ENCODE data around the gene ECE1. TPM values are rescaled to one million over a fixed set of nuclear protein-coding genes. Genes with fewer than 3 reads are reported as not detected.
A peak's percentile ranks its signal among the peaks of the same experiment; 100 is the strongest.

ECE1 gene
- total and polyA plus RNA-seq, 12 donors: 86.1 to 588 (median 222) TPM

DNA sequence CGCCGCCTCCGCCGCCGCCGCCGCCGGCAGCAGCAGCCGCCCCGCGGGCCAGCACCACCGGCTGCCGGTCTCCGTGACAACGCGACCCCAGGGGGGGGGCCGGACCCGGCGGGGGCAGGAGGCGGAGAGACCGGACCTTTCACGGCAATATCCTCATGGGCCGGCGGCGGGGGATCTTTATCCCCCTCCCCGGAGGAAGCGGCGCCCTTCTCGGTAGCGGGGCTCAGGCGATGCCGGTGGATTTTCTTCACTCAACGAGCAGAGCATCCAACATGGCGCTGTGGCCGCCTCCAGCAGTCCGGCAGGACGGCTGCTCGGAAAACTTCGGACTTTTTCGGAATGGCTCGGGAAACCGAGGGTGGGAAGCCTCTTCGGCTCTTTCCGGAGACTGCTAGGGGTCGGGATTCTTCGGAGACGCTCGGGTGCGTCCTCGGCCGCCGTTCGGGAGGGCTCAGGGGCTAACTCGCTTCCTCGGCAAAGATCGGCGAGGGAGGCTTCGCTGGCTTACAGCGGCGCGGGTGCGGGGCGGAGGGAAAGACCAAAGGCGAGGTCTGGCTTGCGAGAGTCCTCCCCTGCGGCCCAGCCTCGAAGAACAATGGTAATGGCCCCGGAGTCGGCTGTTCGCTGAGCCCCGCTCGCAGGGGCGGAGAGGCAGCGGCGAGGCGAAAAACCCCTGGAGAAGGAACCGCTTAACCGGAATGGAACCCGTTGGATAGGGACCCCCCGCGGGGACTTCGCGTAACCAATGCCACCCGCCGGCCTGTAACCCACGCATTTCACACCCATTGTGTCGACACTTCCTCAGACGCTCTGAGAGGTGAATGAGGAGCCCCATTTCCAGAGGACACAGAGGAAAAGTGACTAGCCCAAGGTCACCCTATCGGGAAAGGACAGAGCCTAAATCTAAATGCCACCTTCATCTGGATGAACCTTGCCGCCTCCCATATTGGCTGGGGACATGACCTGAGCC, 113.4 kb downstream of the ECE1 start, which contains the start of gene EIF4G3:
Gene EIF4G3, minus strand, starts transcription at position 312 of the 970 bp plus-strand sequence. CDS start 174,155 bp downstream, outside the sequence.
- Histone ChIP-seq H3K4me1 (replicated peaks in 1 of 2) (peaks cover 0 to 31% of the 10 kb centered on the region in 2 donors), H3K27ac (peak within 1 kb of the TSS; percentile 74 to 96 (median 91)), H3K27me3 (no peaks in the 10 kb centered on the region), H3K36me3 (replicated peaks in 1 of 2) (no peaks in the 10 kb centered on the region), H3K4me3 (peak within 1 kb of the TSS; percentile 60 to 93 (median 86)), H3K9me3 (replicated peaks in 1 of 3) (no peaks in the 10 kb centered on the region)
- WGBS, 4 donors: 1 to 3% (median 2%) methylated on average over 30 to 89 of the region's 90 CpGs
- intact Hi-C loops (cut with DNase I): no loop called here
- TF ChIP-seq, protein P1, sequence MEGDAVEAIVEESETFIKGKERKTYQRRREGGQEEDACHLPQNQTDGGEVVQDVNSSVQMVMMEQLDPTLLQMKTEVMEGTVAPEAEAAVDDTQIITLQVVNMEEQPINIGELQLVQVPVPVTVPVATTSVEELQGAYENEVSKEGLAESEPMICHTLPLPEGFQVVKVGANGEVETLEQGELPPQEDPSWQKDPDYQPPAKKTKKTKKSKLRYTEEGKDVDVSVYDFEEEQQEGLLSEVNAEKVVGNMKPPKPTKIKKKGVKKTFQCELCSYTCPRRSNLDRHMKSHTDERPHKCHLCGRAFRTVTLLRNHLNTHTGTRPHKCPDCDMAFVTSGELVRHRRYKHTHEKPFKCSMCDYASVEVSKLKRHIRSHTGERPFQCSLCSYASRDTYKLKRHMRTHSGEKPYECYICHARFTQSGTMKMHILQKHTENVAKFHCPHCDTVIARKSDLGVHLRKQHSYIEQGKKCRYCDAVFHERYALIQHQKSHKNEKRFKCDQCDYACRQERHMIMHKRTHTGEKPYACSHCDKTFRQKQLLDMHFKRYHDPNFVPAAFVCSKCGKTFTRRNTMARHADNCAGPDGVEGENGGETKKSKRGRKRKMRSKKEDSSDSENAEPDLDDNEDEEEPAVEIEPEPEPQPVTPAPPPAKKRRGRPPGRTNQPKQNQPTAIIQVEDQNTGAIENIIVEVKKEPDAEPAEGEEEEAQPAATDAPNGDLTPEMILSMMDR (IDR thresholded peaks at IDR 0.05): no peak
- TF ChIP-seq POLR2A (IDR thresholded peaks at IDR 0.05): peak; percentile 43 to 53
- DNase-seq: peak; percentile 98 to 100 (median 99)

DNA sequence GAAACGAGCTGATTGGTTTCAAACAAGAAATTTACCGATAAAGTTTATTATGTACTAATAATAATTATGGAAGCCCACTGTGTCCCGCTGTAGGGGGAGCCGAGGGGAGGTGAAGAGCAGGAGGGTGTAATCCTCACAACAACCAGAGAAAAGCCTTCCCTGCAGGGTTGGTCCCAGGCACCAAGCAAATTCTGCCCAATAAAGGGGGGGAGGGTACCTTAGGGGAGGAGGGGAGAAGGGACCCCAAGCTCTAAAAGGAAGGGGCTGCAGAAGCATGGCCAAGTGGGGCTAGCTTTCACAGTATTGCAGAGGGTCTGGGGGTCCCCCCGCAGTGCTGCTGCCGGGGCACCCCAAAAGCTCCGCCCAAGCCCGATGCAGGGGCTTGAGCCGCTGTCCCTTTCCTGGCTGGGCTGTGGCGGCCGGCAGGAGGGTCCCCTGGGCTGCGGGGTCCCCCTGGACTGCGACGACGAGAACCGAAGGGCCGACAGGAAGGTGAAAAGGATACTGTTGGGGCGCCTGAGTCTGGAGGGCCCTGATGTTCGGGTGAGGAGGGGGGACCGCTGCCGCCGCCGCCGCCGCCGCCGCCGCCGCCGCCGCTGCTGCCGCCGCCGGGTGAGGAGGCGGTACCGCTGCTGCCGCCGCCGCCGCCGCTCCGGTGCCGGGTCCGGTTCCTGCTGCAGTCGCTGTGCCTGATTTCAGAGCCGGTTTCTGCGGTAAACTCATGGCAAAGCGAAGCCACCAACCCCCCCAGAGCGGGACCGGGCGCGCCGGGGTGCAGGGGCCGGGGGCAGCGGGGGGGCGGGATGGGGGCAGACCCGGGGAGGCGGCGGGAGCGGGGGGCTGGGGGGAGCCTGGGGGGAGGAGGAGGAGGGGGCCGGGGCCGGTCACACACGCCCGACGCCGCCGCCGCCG, 114.3 kb downstream of the ECE1 start:
- peaks cover 1 to 40% of the 10 kb centered on the region in 2 donors for H3K4me1 ChIP-seq (replicated peaks in 1 of 2)
- peak overlapping the region; percentile 54 to 93 (median 71) for H3K4me3 ChIP-seq
- peak; percentile 37 to 64 (median 49) for DNase-seq
- no peaks in the 10 kb centered on the region for H3K36me3 ChIP-seq (replicated peaks in 1 of 2)
- WGBS, 4 donors: 0 to 1% (median 1%) methylated on average over 9 to 62 of the region's 69 CpGs
- H3K27ac ChIP-seq: peak overlapping the region; percentile 74 to 96 (median 91)
- intact Hi-C loops (cut with DNase I): no loop called here
- H3K9me3 ChIP-seq (replicated peaks in 1 of 3): no peaks in the 10 kb centered on the region
- peak in 1 of 2 donors; percentile 15 for TF ChIP-seq POLR2A (IDR thresholded peaks at IDR 0.05)
- TF ChIP-seq, protein P1 (IDR thresholded peaks at IDR 0.05): peak in 4 of 6 experiments; percentile 6 to 22 (median 10)
- no peaks in the 10 kb centered on the region for H3K27me3 ChIP-seq

DNA sequence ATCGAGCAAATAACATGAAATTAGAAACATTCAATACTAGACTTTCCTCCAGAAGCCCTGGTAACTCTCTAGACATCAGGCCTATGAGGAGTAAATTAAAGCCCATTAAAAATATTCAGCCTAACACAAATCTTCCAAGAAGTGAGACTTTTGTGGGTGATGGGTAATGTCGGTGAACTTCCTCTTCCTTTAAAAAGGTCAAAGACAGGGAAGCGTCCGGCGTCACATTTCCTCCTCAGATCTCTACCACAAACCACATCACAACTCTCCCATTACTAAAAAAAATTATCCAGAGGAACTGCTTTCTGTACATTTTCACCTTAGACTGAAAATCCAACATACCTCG, 115.0 kb downstream of the ECE1 start:
- peak overlapping the region; percentile 74 to 96 (median 91) for H3K27ac ChIP-seq
- H3K27me3 ChIP-seq: no peaks in the 10 kb centered on the region
- DNase-seq: peak in 6 of 7 donors; percentile 33 to 78 (median 58)
- no peak for TF ChIP-seq POLR2A (IDR thresholded peaks at IDR 0.05)
- TF ChIP-seq, protein P1 (IDR thresholded peaks at IDR 0.05): no peak
- H3K36me3 ChIP-seq (replicated peaks in 1 of 2): no peaks in the 10 kb centered on the region
- 0 to 1% (median 0%) methylated on average over 6 of the region's 6 CpGs for WGBS, 4 donors
- H3K9me3 ChIP-seq (replicated peaks in 1 of 3): no peaks in the 10 kb centered on the region
- H3K4me3 ChIP-seq: peak overlapping the region in 2 of 4 donors; percentile 83 to 93
- intact Hi-C loops (cut with DNase I): no loop called here
- peaks cover 6 to 44% of the 10 kb centered on the region in 2 donors for H3K4me1 ChIP-seq (replicated peaks in 1 of 2)
